ENCODE data around the gene ZBTB7A. TPM values are rescaled to one million over a fixed set of nuclear protein-coding genes. Genes with fewer than 3 reads are reported as not detected.

Gene ZBTB7A
- total and polyA plus RNA-seq, 10 of the 15 experiments (the other 5 are each of a cell fraction or from before 2014, with no cell fraction given), result 0.26 to 42.4 (median 4.5) TPM

GRCh38 chr19:4018775-4019504, 47.8 kb downstream of the ZBTB7A start:
- WGBS (ENCODE audit: insufficient coverage, insufficient replicate concordance, low lambda C conversion rate, missing lambda C conversion rate), result 92% methylated on average over 17 of the region's 19 CpGs
- Histone ChIP-seq H3K27me3 (replicated peaks in 1 of 2; ENCODE audit: control insufficient read depth in 2 of 2, insufficient read depth in 2 of 2, low read length in 1 of 2) (no peaks in the 10 kb centered on the region), H3K79me2 (ENCODE audit: control insufficient read depth, insufficient read depth, low read length) (peaks cover 1% of the 10 kb centered on the region; the same call in 1 of the 2 replicates), H3K4me3 (no peak overlapping the region), H3K4me1 (ENCODE audit: control insufficient read depth, insufficient read depth, low read length) (no peaks in the 10 kb centered on the region), H3K27ac (ENCODE audit: control insufficient read depth, insufficient read depth) (no peak overlapping the region), H3K4me2 (ENCODE audit: control insufficient read depth, insufficient read depth) (no peak overlapping the region), H4K20me1 (ENCODE audit: control insufficient read depth, insufficient read depth) (no peaks in the 10 kb centered on the region), H2AFZ (ENCODE audit: control insufficient read depth, low read depth, low read length) (no peak overlapping the region), H3K9me3 (replicated peaks; ENCODE audit: control insufficient read depth, insufficient read depth, low read length) (no peaks in the 10 kb centered on the region), H3K9ac (ENCODE audit: control insufficient read depth, insufficient read depth, low read length) (no peak overlapping the region), H3K36me3 (ENCODE audit: control insufficient read depth in 2 of 2, insufficient read depth in 2 of 2, low read length in 1 of 2) (peaks cover 3 to 6% of the 10 kb centered on the region in 2 experiments; a peak in 3 of 4 replicates)
- ATAC-seq (no peak), FAIRE-seq (no peak), DNase-seq (ENCODE audit: low read depth, low spot score) (no peak)
- CTCF ChIA-PET, result no interaction called here
- RAD21 ChIA-PET (ENCODE audit: unreplicated experiment), result no interaction called here
- intact Hi-C loops (cut with micrococcal nuclease; ENCODE audit: unreplicated experiment), result no loop called here
- in situ Hi-C loops (cut with MboI), result no loop called here
- TF ChIP-seq KAT2A (conservative IDR thresholded peaks at IDR 0.05; ENCODE audit: control insufficient read depth, low read depth, low read length) (no peak), CBX3 (IDR thresholded peaks at IDR 0.05; ENCODE audit: borderline replicate concordance, low read depth) (no peak), TCF3 (IDR thresholded peaks at IDR 0.05; ENCODE audit: borderline replicate concordance, insufficient read depth, low read depth, low read length) (no peak), IRF3 (IDR thresholded peaks at IDR 0.05) (no peak), SMC3 (IDR thresholded peaks at IDR 0.05; ENCODE audit: borderline replicate concordance, low read length) (no peak), BACH1 (IDR thresholded peaks at IDR 0.05; ENCODE audit: borderline replicate concordance) (no peak), SMAD5 (IDR thresholded peaks at IDR 0.05; ENCODE audit: low read depth) (no peak), STAT3 (IDR thresholded peaks at IDR 0.05; ENCODE audit: low read depth, low read length) (no peak), BCL11A (IDR thresholded peaks at IDR 0.05; ENCODE audit: low read depth, low read length) (no peak), CREM (IDR thresholded peaks at IDR 0.05; ENCODE audit: low read depth) (no peak), YBX1 (IDR thresholded peaks at IDR 0.05) (no peak), PAX5 (IDR thresholded peaks at IDR 0.05; ENCODE audit: borderline replicate concordance, low read depth, low read length) (no peak)
- SMC1A ChIA-PET (ENCODE audit: uncharacterized antibody, unreplicated experiment), result no interaction called here
- no TSS peak for BruUV-seq (replicated peaks)
- POLR2A ChIA-PET, result no interaction called here

Data from GM12878 (cell line).